ENCODE results near the gene PTGES2. TPM values are rescaled to one million over a fixed set of nuclear protein-coding genes. Genes with fewer than 3 reads are reported as not detected.

The PTGES2 gene
- total and polyA plus RNA-seq, 9 of the 15 experiments (the other 6 are each of a cell fraction or from before 2014, with no cell fraction given): 2.4 to 196 (median 90.1) TPM

DNA sequence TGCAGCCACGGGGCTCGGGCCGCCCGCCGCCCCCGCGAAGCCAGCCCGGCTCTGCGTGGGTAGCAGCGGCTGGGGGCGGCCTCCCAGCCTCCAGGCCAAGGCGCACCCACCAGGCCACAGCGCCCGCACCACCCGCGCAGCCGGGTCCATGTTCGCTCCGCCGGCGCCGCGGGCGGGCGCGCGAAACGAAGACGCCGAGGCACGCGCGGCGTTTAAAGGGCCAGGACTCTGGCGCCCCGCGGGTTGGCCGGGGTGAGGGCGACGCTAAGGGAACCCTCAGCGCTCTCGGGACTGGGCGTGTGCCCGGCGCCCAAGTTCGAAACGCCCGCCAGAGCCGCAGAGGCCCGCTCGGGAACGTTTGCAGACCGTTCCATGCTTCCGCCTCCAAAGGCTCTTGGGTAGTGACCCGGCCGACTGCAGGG lies at the start of gene PTGES2 (continued):
- no peak for TF ChIP-seq BRF1 (IDR thresholded peaks at IDR 0.05; ENCODE audit: borderline replicate concordance, extremely low read depth, insufficient read length)
- no peak for TF ChIP-seq ETV6 (IDR thresholded peaks at IDR 0.05; ENCODE audit: borderline replicate concordance in 1 of 2, low read depth in 2 of 2, low read length in 1 of 2)
- TF ChIP-seq ETV6 (CRISPR knock-in tag; IDR thresholded peaks at IDR 0.05; ENCODE audit: borderline replicate concordance): no peak
- TF ChIP-seq ZNF57 (CRISPR knock-in tag; IDR thresholded peaks at IDR 0.05): no peak
- no peak for TF ChIP-seq ZNF217 (CRISPR knock-in tag; IDR thresholded peaks at IDR 0.05)
- TF ChIP-seq PHF21A (IDR thresholded peaks at IDR 0.05; ENCODE audit: borderline replicate concordance, low read depth): no peak
- no peak for TF ChIP-seq ZNF311 (CRISPR knock-in tag; IDR thresholded peaks at IDR 0.05)
- no peak for TF ChIP-seq ZNF507 (tag; conservative IDR thresholded peaks at IDR 0.05)
- TF ChIP-seq THRB (CRISPR knock-in tag; conservative IDR thresholded peaks at IDR 0.05): no peak
- no peak for TF ChIP-seq ZNF655 (CRISPR knock-in tag; IDR thresholded peaks at IDR 0.05)
- TF ChIP-seq CAMTA2 (CRISPR knock-in tag; conservative IDR thresholded peaks at IDR 0.05): no peak
- TF ChIP-seq, protein P1, sequence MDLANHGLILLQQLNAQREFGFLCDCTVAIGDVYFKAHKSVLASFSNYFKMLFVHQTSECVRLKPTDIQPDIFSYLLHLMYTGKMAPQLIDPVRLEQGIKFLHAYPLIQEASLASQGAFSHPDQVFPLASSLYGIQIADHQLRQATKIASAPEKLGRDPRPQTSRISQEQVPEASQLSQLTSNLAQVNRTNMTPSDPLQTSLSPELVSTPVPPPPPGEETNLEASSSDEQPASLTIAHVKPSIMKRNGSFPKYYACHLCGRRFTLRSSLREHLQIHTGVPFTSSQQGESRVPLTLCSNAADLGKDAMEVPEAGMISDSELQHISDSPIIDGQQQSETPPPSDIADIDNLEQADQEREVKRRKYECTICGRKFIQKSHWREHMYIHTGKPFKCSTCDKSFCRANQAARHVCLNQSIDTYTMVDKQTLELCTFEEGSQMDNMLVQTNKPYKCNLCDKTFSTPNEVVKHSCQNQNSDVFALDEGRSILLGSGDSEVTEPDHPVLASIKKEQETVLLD (IDR thresholded peaks at IDR 0.05): no peak
- no peak for TF ChIP-seq NCOR1 (IDR thresholded peaks at IDR 0.05)
- no peak for TF ChIP-seq ZNF174 (CRISPR knock-in tag; IDR thresholded peaks at IDR 0.05)
- peak; percentile 92 for TF ChIP-seq GATAD2B (IDR thresholded peaks at IDR 0.05; ENCODE audit: borderline replicate concordance)
- TF ChIP-seq PTBP1 (IDR thresholded peaks at IDR 0.05; ENCODE audit: low read depth, low read length): 0 out of 2 replicates have a peak, but pooled peaks have one; percentile 15
- no peak for TF ChIP-seq CHD4 (IDR thresholded peaks at IDR 0.05; ENCODE audit: insufficient read depth, insufficient replicate concordance, low read depth, low read length, poor library complexity, severe bottlenecking)
- no peak for TF ChIP-seq ZNF764 (CRISPR knock-in tag; IDR thresholded peaks at IDR 0.05; ENCODE audit: low read depth)
- TF ChIP-seq DMBX1 (CRISPR knock-in tag; IDR thresholded peaks at IDR 0.05; ENCODE audit: borderline replicate concordance): no peak
- TF ChIP-seq CBX2 (IDR thresholded peaks at IDR 0.05; ENCODE audit: insufficient read depth, low read length, poor library complexity, severe bottlenecking): no peak
- no peak for TF ChIP-seq ZNF354B (CRISPR knock-in tag; IDR thresholded peaks at IDR 0.05)
- TF ChIP-seq PHB (CRISPR knock-in tag; IDR thresholded peaks at IDR 0.05): no peak
- peak; percentile 81 for TF ChIP-seq NEUROD1 (IDR thresholded peaks at IDR 0.05; ENCODE audit: borderline replicate concordance, low read depth, low read length, partially characterized antibody)
- TF ChIP-seq STAT6 (CRISPR knock-in tag; IDR thresholded peaks at IDR 0.05): peak; percentile 90
